Measurements from ENCODE around the gene CD58. TPM values are rescaled to one million over a fixed set of nuclear protein-coding genes. Genes with fewer than 3 reads are reported as not detected.
A peak's percentile ranks its signal among the peaks of the same experiment; 100 is the strongest.

CD58 gene
- total RNA-seq, 1 donor from 2014 or later = 35.3 TPM

GRCh38 chr1:116521186-116521585, 49.6 kb downstream of the CD58 start:
- H3K9me3 Mint-ChIP-seq = no peaks in the 10 kb centered on the region

GRCh38 chr1:116518400-116518799, 52.4 kb downstream of the CD58 start:
- intact Hi-C loops (cut with micrococcal nuclease) = no loop called here
- no peaks in the 10 kb centered on the region for H3K9me3 Mint-ChIP-seq
- H3K36me3 Mint-ChIP-seq (ENCODE audit: low read depth) = peaks cover 41% of the 10 kb centered on the region
- H3K4me1 Mint-ChIP-seq (ENCODE audit: low read depth) = peaks cover 50% of the 10 kb centered on the region
- no peak overlapping the region for H3K4me3 Mint-ChIP-seq
- peak overlapping the region; percentile 38 for H3K27ac Mint-ChIP-seq
- no peak for DNase-seq (ENCODE audit: low spot score)
- H3K27me3 Mint-ChIP-seq (ENCODE audit: insufficient read depth) = no peaks in the 10 kb centered on the region

More at GRCh38 chr1:116521186-116521585, 49.6 kb downstream of the CD58 start:
- peaks cover 50% of the 10 kb centered on the region for H3K36me3 Mint-ChIP-seq (ENCODE audit: low read depth)
- no peak overlapping the region for H3K4me3 Mint-ChIP-seq
- no peak overlapping the region for H3K27ac Mint-ChIP-seq
- intact Hi-C loops (cut with micrococcal nuclease) = no loop called here
- H3K27me3 Mint-ChIP-seq (ENCODE audit: insufficient read depth) = no peaks in the 10 kb centered on the region
- DNase-seq (ENCODE audit: low spot score) = no peak
- peaks cover 25% of the 10 kb centered on the region for H3K4me1 Mint-ChIP-seq (ENCODE audit: low read depth)

- Mint-ChIP-seq H3K9me3 (peaks cover 4% of the 10 kb centered on the region), H3K4me3 (peak overlapping the region; percentile 22), H3K36me3 (ENCODE audit: low read depth) (peaks cover 42% of the 10 kb centered on the region), H3K4me1 (ENCODE audit: low read depth) (peaks cover 63% of the 10 kb centered on the region), H3K27me3 (ENCODE audit: insufficient read depth) (no peaks in the 10 kb centered on the region), H3K27ac (peak overlapping the region; percentile 46)
- intact Hi-C loops (cut with micrococcal nuclease) = no loop called here
- DNase-seq (ENCODE audit: low spot score) = no peak
Observed at GRCh38 chr1:116516631-116517030, 54.2 kb downstream of the CD58 start.

GRCh38 chr1:116515702-116516101, 55.1 kb downstream of the CD58 start:
- H3K4me1 Mint-ChIP-seq (ENCODE audit: low read depth) = peaks cover 73% of the 10 kb centered on the region
- H3K9me3 Mint-ChIP-seq = peaks cover 11% of the 10 kb centered on the region
- DNase-seq (ENCODE audit: low spot score) = no peak
- intact Hi-C loops (cut with micrococcal nuclease) = loop anchor here (1.0 to 2.0 kb wide), 5 partner anchors 11 to 137 kb away; partner anchors contain the start of gene CD58
- H3K36me3 Mint-ChIP-seq (ENCODE audit: low read depth) = peaks cover 47% of the 10 kb centered on the region
- peak overlapping the region; percentile 97 for H3K27ac Mint-ChIP-seq
- peak overlapping the region; percentile 75 for H3K4me3 Mint-ChIP-seq
- no peaks in the 10 kb centered on the region for H3K27me3 Mint-ChIP-seq (ENCODE audit: insufficient read depth)

GRCh38 chr1:116514708-116515525, 55.9 kb downstream of the CD58 start:
- intact Hi-C loops (cut with micrococcal nuclease) = loop anchor here (1.0 to 2.0 kb wide), 5 partner anchors 11 to 136 kb away; partner anchors contain the start of gene CD58
- H3K9me3 Mint-ChIP-seq = peaks cover 11% of the 10 kb centered on the region
- peak; percentile 74 for DNase-seq (ENCODE audit: low spot score)
- H3K4me3 Mint-ChIP-seq = peak overlapping the region; percentile 75
- no peaks in the 10 kb centered on the region for H3K27me3 Mint-ChIP-seq (ENCODE audit: insufficient read depth)
- H3K4me1 Mint-ChIP-seq (ENCODE audit: low read depth) = peaks cover 80% of the 10 kb centered on the region
- H3K27ac Mint-ChIP-seq = peak overlapping the region; percentile 97
- H3K36me3 Mint-ChIP-seq (ENCODE audit: low read depth) = peaks cover 44% of the 10 kb centered on the region

GRCh38 chr1:116513956-116514355, 56.9 kb downstream of the CD58 start:
- H3K27me3 Mint-ChIP-seq (ENCODE audit: insufficient read depth) = no peaks in the 10 kb centered on the region
- H3K36me3 Mint-ChIP-seq (ENCODE audit: low read depth) = peaks cover 45% of the 10 kb centered on the region
- intact Hi-C loops (cut with micrococcal nuclease) = loop anchor here (2.0 kb wide), 1 partner anchor 135 kb away; no protein-coding TSS in a partner anchor
- no peak overlapping the region for H3K4me3 Mint-ChIP-seq
- DNase-seq (ENCODE audit: low spot score) = no peak
- peaks cover 11% of the 10 kb centered on the region for H3K9me3 Mint-ChIP-seq
- peaks cover 89% of the 10 kb centered on the region for H3K4me1 Mint-ChIP-seq (ENCODE audit: low read depth)
- H3K27ac Mint-ChIP-seq = peak overlapping the region; percentile 47

GRCh38 chr1:116511459-116512019, 59.3 kb downstream of the CD58 start:
- Mint-ChIP-seq H3K4me1 (ENCODE audit: low read depth) (peaks cover 85% of the 10 kb centered on the region), H3K27me3 (ENCODE audit: insufficient read depth) (no peaks in the 10 kb centered on the region), H3K9me3 (peaks cover 11% of the 10 kb centered on the region), H3K36me3 (ENCODE audit: low read depth) (peaks cover 32% of the 10 kb centered on the region), H3K27ac (peak overlapping the region; percentile 81), H3K4me3 (peak overlapping the region; percentile 24)
- intact Hi-C loops (cut with micrococcal nuclease) = no loop called here
- DNase-seq (ENCODE audit: low spot score) = no peak

- Mint-ChIP-seq H3K27ac (peak overlapping the region; percentile 66), H3K36me3 (ENCODE audit: low read depth) (peaks cover 32% of the 10 kb centered on the region), H3K27me3 (ENCODE audit: insufficient read depth) (no peaks in the 10 kb centered on the region)
Observed at GRCh38 chr1:116510361-116510760, 60.5 kb downstream of the CD58 start.

GRCh38 chr1:116508984-116509980, 61.5 kb downstream of the CD58 start:
- H3K27me3 Mint-ChIP-seq (ENCODE audit: insufficient read depth) = no peaks in the 10 kb centered on the region
- intact Hi-C loops (cut with micrococcal nuclease) = loop anchor here (2.0 to 10.0 kb wide), 5 partner anchors 228 to 1156 kb away; partner anchors contain the start of genes CD101 and VANGL1
- peak overlapping the region; percentile 35 for H3K4me3 Mint-ChIP-seq
- H3K27ac Mint-ChIP-seq = peak overlapping the region; percentile 87
- H3K4me1 Mint-ChIP-seq (ENCODE audit: low read depth) = peaks cover 85% of the 10 kb centered on the region
- peaks cover 26% of the 10 kb centered on the region for H3K36me3 Mint-ChIP-seq (ENCODE audit: low read depth)
- H3K9me3 Mint-ChIP-seq = peaks cover 11% of the 10 kb centered on the region
- DNase-seq (ENCODE audit: low spot score) = no peak

More at GRCh38 chr1:116510361-116510760, 60.5 kb downstream of the CD58 start:
- Mint-ChIP-seq H3K4me3 (no peak overlapping the region), H3K9me3 (peaks cover 11% of the 10 kb centered on the region), H3K4me1 (ENCODE audit: low read depth) (peaks cover 85% of the 10 kb centered on the region)
- intact Hi-C loops (cut with micrococcal nuclease) = no loop called here
- DNase-seq (ENCODE audit: low spot score) = no peak

- Mint-ChIP-seq H3K4me1 (ENCODE audit: low read depth) (peaks cover 88% of the 10 kb centered on the region), H3K9me3 (peaks cover 11% of the 10 kb centered on the region), H3K27me3 (ENCODE audit: insufficient read depth) (no peaks in the 10 kb centered on the region), H3K36me3 (ENCODE audit: low read depth) (peaks cover 31% of the 10 kb centered on the region), H3K4me3 (peak overlapping the region; percentile 35), H3K27ac (peak overlapping the region; percentile 87)
- DNase-seq (ENCODE audit: low spot score) = no peak
- intact Hi-C loops (cut with micrococcal nuclease) = loop anchor here (2.0 to 10.0 kb wide), 5 partner anchors 229 to 1156 kb away; partner anchors contain the start of genes CD101 and VANGL1
Observed at GRCh38 chr1:116508085-116508983, 62.5 kb downstream of the CD58 start.

GRCh38 chr1:116507631-116508030, 63.2 kb downstream of the CD58 start:
- peak overlapping the region; percentile 87 for H3K27ac Mint-ChIP-seq
- H3K4me1 Mint-ChIP-seq (ENCODE audit: low read depth) = peaks cover 88% of the 10 kb centered on the region
- no peaks in the 10 kb centered on the region for H3K27me3 Mint-ChIP-seq (ENCODE audit: insufficient read depth)
- no peak for DNase-seq (ENCODE audit: low spot score)
- H3K9me3 Mint-ChIP-seq = peaks cover 11% of the 10 kb centered on the region
- intact Hi-C loops (cut with micrococcal nuclease) = loop anchor here (2.0 to 10.0 kb wide), 5 partner anchors 230 to 1157 kb away; partner anchors contain the start of genes CD101 and VANGL1
- H3K4me3 Mint-ChIP-seq = peak overlapping the region; percentile 28
- H3K36me3 Mint-ChIP-seq (ENCODE audit: low read depth) = peaks cover 24% of the 10 kb centered on the region
